Stomach (tissue), 9 donors: ENCODE data around the gene BCCIP. TPM values are rescaled to one million over a fixed set of nuclear protein-coding genes. Genes with fewer than 3 reads are reported as not detected.

Experiments used
- DNase-seq, 2 donors: peaks; one replicate each; pipeline versions ENCODE4 v3.0.0 to v3.0.0-alpha.2; 2013 to 2019
- H3K27ac ChIP-seq, 5 donors: fragments of 200-600 bp in 4 of 5; sonication (generic) in 4 of 5; one replicate each; pipeline ENCODE4 v1.5.1; 2013 to 2019; ENCODE audit warnings: mild to moderate bottlenecking in 1 of 5, moderate library complexity in 1 of 5
- H3K27me3 ChIP-seq, 3 donors: fragments of 200-600 bp; sonication (generic); one replicate each; pipeline ENCODE4 v1.5.1; 2017 to 2019; ENCODE audit warnings: mixed run types in 1 of 3
- H3K36me3 ChIP-seq, 4 donors: fragments of 200-600 bp; sonication (generic); 1 replicate in 3 of 4; 2 replicates in 1 of 4; pipeline ENCODE4 v1.5.1; 2016 to 2019
- H3K4me1 ChIP-seq, 4 donors: fragments of 200-600 bp; sonication (generic); one replicate each; pipeline ENCODE4 v1.5.1; 2016 to 2019
- H3K4me3 ChIP-seq, 4 donors: fragments of 200-600 bp; sonication (generic) in 3 of 4; one replicate each; pipeline ENCODE4 v1.5.1; 2016 to 2019; ENCODE audit warnings: mild to moderate bottlenecking in 1 of 4
- H3K9me3 ChIP-seq, 4 donors: fragments of 200-600 bp; sonication (generic); one replicate each; pipeline ENCODE4 v1.5.1; 2016 to 2019
- EP300 ChIP-seq: sonication (generic); formaldehyde crosslinking; IDR thresholded peaks from one replicate; pipeline ENCODE4 v1.6.1; 2017; ENCODE audit warnings: antibody characterized with exemption
- POLR2A ChIP-seq, 4 donors: fragments of 450-650 bp; IDR thresholded peaks; one replicate each; pipeline ENCODE4 v1.6.1; 2016; ENCODE audit warnings: antibody characterized with exemption in 4 of 4, control low read depth in 2 of 4, mild to moderate bottlenecking in 1 of 4, moderate library complexity in 1 of 4
- POLR2AphosphoS5 ChIP-seq, 3 donors: sonication (generic); formaldehyde crosslinking; IDR thresholded peaks; one replicate each; pipeline ENCODE4 v1.6.1; 2016; ENCODE audit warnings: antibody characterized with exemption in 3 of 3
- WGBS, 5 donors: extraction: QIAGEN DNeasy Blood & Tissue Kit in 3 of 5; methylation state at CpG; one replicate each; pipeline versions ENCODE4 v1.1.5 to v1.1.7; 2013 to 2018; 5-methylcytosine and 5-hydroxymethylcytosine counted together
- intact Hi-C: fragments of 100-400 bp; cut with DNase I; formaldehyde crosslinking; loops from one replicate; pipeline ENCODE4 v1.15.1; 2023; ENCODE audit warnings: low total_unique reads
- polyA plus RNA-seq, 3 donors: library from polyadenylated mRNA; stranded (reverse); fragments of 200-250 nt; gene quantifications; one replicate each; pipeline ENCODE4 v1.2.3, GENCODE V29; 2013
- total RNA-seq, 5 donors: library from RNA; depleted of rRNA; stranded (reverse); fragments of >200 nt; gene quantifications; one replicate each; pipeline versions ENCODE4 v1.1.0 to v1.2.3, GENCODE V29; 2014 to 2016
- TF ChIP-seq, protein P1 (sequence below), 7 experiments: fragments of 450-650 bp in 4 of 7; fragments of 200-600 bp in 3 of 7; sonication (generic) in 3 of 7; IDR thresholded peaks; one replicate each; pipeline ENCODE4 v1.5.1; 2016 to 2019; ENCODE audit warnings: antibody characterized with exemption in 7 of 7, control low read depth in 2 of 7, mild to moderate bottlenecking in 1 of 7
- donor health status: healthy with polysubstance abuse.
- donor health status: Bipolar disorder and iron deficiency.
- donor health status: healthy.

The BCCIP gene
- total and polyA plus RNA-seq, 8 donors, result 4.1 to 75.2 (median 50.9) TPM

DNA sequence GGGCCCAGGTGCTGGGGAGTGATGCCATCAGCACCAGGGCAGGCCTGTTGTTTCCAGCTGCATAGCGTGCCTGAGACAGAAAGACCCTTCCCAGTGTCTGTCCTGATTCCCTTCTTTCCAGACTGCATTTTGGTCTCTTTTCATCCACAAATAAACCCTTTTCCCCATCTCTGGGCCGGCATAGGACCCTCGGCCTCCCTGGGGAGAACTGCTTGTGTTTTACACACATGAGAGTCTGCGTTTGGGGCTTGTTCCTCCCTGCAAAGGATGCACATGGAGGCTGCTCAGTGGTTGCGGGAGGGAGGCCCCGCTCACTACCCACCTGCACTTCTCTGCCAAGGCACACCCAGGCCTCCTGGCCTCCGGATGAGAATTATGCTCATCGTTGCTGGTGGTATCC is 42.0 kb upstream of the BCCIP start:
- 92 to 99% (median 96%) methylated on average over 8 of the region's 8 CpGs for WGBS, 5 donors
- H3K4me1 ChIP-seq, result no peaks in the 10 kb centered on the region

DNA sequence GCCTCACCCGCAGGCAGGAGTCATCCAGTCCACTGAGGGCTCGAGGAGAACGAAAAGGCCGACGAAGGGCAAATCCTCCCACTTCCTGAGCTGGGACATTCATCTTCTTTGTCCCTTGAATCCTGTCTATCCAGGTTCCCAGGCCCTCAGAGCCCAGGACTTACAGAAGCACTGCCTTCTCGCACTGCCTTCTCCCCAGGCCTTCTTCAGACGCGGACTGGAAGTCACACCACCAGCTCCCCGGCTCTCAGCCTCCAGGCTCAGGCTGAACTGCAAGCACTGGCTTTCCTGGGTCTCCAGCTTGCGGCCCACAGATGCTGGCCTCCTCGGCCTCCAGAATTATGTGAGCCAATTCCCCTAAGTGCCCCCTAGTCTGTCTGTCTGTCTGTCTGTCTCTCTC is 41.3 kb upstream of the BCCIP start:
- intact Hi-C loops, result no loop called here
- no peak overlapping the region for H3K27ac ChIP-seq
- H3K36me3 ChIP-seq, result peaks cover 0 to 12% (median under 1%) of the 10 kb centered on the region in 4 donors
- H3K4me3 ChIP-seq, result no peak overlapping the region
- H3K9me3 ChIP-seq, result no peaks in the 10 kb centered on the region
- no peaks in the 10 kb centered on the region for H3K27me3 ChIP-seq
- no peaks in the 10 kb centered on the region for H3K4me1 ChIP-seq
- TF ChIP-seq, protein P1, sequence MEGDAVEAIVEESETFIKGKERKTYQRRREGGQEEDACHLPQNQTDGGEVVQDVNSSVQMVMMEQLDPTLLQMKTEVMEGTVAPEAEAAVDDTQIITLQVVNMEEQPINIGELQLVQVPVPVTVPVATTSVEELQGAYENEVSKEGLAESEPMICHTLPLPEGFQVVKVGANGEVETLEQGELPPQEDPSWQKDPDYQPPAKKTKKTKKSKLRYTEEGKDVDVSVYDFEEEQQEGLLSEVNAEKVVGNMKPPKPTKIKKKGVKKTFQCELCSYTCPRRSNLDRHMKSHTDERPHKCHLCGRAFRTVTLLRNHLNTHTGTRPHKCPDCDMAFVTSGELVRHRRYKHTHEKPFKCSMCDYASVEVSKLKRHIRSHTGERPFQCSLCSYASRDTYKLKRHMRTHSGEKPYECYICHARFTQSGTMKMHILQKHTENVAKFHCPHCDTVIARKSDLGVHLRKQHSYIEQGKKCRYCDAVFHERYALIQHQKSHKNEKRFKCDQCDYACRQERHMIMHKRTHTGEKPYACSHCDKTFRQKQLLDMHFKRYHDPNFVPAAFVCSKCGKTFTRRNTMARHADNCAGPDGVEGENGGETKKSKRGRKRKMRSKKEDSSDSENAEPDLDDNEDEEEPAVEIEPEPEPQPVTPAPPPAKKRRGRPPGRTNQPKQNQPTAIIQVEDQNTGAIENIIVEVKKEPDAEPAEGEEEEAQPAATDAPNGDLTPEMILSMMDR (IDR thresholded peaks at IDR 0.05), result no peak
- TF ChIP-seq POLR2AphosphoS5 (IDR thresholded peaks at IDR 0.05) (no peak), POLR2A (IDR thresholded peaks at IDR 0.05) (no peak)
- no peak for DNase-seq
- 77 to 93% (median 92%) methylated on average over 11 of the region's 11 CpGs for WGBS, 5 donors

More for the DNA sequence above, 42.0 kb upstream of the BCCIP start:
- no peak overlapping the region for H3K4me3 ChIP-seq
- TF ChIP-seq EP300 (no peak), POLR2AphosphoS5 (IDR thresholded peaks at IDR 0.05) (no peak), POLR2A (IDR thresholded peaks at IDR 0.05) (no peak)
- TF ChIP-seq, protein P1 (IDR thresholded peaks at IDR 0.05), result no peak
- DNase-seq, result no peak
- no peak overlapping the region for H3K27ac ChIP-seq
- no peaks in the 10 kb centered on the region for H3K27me3 ChIP-seq
- H3K36me3 ChIP-seq, result peaks cover 0 to 12% (median 0%) of the 10 kb centered on the region in 4 donors
- H3K9me3 ChIP-seq, result no peaks in the 10 kb centered on the region
- intact Hi-C loops, result no loop called here

DNA sequence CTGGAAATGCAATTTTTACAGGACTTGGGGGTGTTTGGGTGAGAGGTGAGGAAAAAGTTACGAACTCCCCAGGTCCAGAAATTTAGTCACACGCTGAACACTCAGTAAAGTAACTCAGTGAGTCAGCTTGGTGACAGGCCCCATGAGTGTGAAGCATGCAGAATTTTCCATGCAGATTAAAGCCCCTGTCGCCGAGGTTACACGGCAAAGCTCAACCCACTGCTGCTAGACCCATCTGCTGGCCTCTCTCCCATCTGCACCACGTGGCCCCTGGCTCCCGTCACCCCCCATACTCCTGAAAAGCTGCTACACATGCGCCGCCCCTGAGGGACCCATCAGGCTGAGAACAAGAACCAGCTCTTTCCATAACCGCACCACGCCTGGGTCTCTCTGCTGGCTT is 40.7 kb upstream of the BCCIP start:
- no peak for DNase-seq
- Histone ChIP-seq H3K27ac (no peak overlapping the region), H3K4me3 (no peak overlapping the region), H3K4me1 (no peaks in the 10 kb centered on the region), H3K9me3 (no peaks in the 10 kb centered on the region), H3K36me3 (peaks cover 0 to 18% (median 2%) of the 10 kb centered on the region in 4 donors), H3K27me3 (no peaks in the 10 kb centered on the region)
- intact Hi-C loops, result no loop called here
- 78 to 90% (median 88%) methylated on average over 10 to 11 of the region's 11 CpGs for WGBS, 5 donors
- TF ChIP-seq, protein P1 (IDR thresholded peaks at IDR 0.05), result no peak
- no peak for TF ChIP-seq POLR2A (IDR thresholded peaks at IDR 0.05)
- no peak for TF ChIP-seq POLR2AphosphoS5 (IDR thresholded peaks at IDR 0.05)
- TF ChIP-seq EP300, result no peak

DNA sequence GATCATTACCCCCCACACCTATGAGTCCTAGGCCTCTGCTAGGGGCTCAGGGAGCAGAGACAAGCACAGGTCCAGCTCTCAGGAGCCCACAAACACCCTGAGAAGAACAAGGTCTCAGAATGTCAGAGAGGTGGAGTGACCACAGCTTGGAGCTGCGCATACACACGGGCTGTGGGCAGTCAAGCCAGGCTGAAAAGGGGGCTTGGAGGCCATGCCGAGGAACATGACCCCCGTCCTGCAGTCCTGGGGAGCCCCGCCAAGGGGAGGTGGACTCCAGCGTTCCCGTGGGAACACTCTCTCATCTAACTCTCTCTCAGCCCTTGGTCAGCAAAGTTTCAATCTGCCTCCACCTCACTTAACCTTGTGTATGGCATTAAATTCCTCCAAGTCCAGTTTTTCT is 39.9 kb upstream of the BCCIP start:
- no peak overlapping the region for H3K27ac ChIP-seq
- H3K4me1 ChIP-seq, result no peaks in the 10 kb centered on the region
- no peak overlapping the region for H3K4me3 ChIP-seq
- H3K9me3 ChIP-seq, result no peaks in the 10 kb centered on the region
- no peak for TF ChIP-seq POLR2A (IDR thresholded peaks at IDR 0.05)
- TF ChIP-seq POLR2AphosphoS5 (IDR thresholded peaks at IDR 0.05), result no peak
- no peak for TF ChIP-seq EP300
- TF ChIP-seq, protein P1 (IDR thresholded peaks at IDR 0.05), result no peak
- WGBS, 5 donors, result 86 to 96% (median 91%) methylated on average over 7 of the region's 7 CpGs
- H3K27me3 ChIP-seq, result no peaks in the 10 kb centered on the region
- peaks cover 0 to 25% (median 8%) of the 10 kb centered on the region in 4 donors for H3K36me3 ChIP-seq
- intact Hi-C loops, result no loop called here
- no peak for DNase-seq
